Liver (tissue), 9 donors: ENCODE measurements around the gene TTC29. TPM values are rescaled to one million over a fixed set of nuclear protein-coding genes. Genes with fewer than 3 reads are reported as not detected.

Experiments
- DNase-seq: peaks from one replicate; pipeline ENCODE4 v3.0.0-alpha.2; 2017; ENCODE audit warnings: low spot score
- H3K27ac ChIP-seq, 2 donors: one replicate each; pipeline ENCODE4 v1.7.0; 2013; ENCODE audit warnings: inconsistent platforms in 2 of 2, low read length in 2 of 2, control low read depth in 1 of 2, low read depth in 1 of 2, mild to moderate bottlenecking in 1 of 2
- H3K27me3 ChIP-seq, 4 donors: one replicate each; pipeline versions ENCODE4 v1.6.1 to v1.7.0; 2013; ENCODE audit warnings: low read length in 3 of 4, inconsistent platforms in 1 of 4, mild to moderate bottlenecking in 1 of 4, moderate library complexity in 1 of 4; ENCODE audit not compliant: control insufficient read depth in 4 of 4, insufficient read depth in 4 of 4
- H3K36me3 ChIP-seq, 4 donors: one replicate each; pipeline versions ENCODE4 v1.6.1 to v1.7.0; 2013; ENCODE audit warnings: low read length in 3 of 4, mild to moderate bottlenecking in 3 of 4, low read depth in 1 of 4, moderate library complexity in 1 of 4; ENCODE audit not compliant: control insufficient read depth in 4 of 4, insufficient read depth in 3 of 4
- H3K4me1 ChIP-seq, 4 donors: one replicate each; pipeline versions ENCODE4 v1.6.1 to v1.7.0; 2013; ENCODE audit warnings: low read length in 3 of 4, mild to moderate bottlenecking in 3 of 4, moderate library complexity in 1 of 4; ENCODE audit not compliant: control insufficient read depth in 4 of 4, insufficient read depth in 4 of 4
- H3K4me3 ChIP-seq, 3 donors: one replicate each; pipeline versions ENCODE4 v1.6.1 to v1.7.0; 2013; ENCODE audit warnings: low read length in 3 of 3, control low read depth in 1 of 3, low read depth in 1 of 3, mild to moderate bottlenecking in 1 of 3
- H3K9ac ChIP-seq, 2 donors: one replicate each; pipeline ENCODE4 v1.7.0; 2013; ENCODE audit warnings: low read length in 2 of 2, mild to moderate bottlenecking in 2 of 2, moderate library complexity in 2 of 2, control low read depth in 1 of 2, low read depth in 1 of 2
- H3K9me3 ChIP-seq, 4 donors: one replicate each; pipeline versions ENCODE4 v1.6.1 to v1.7.0; 2013; ENCODE audit warnings: low read length in 3 of 4; ENCODE audit not compliant: control insufficient read depth in 4 of 4
- EGR1 ChIP-seq, 2 donors: IDR thresholded peaks; 2 replicates each; pipeline ENCODE4 v1.6.1; 2016 to 2018; ENCODE audit warnings: antibody characterized with exemption in 2 of 2, low read depth in 2 of 2
- FOXA1 ChIP-seq: IDR thresholded peaks from 2 replicates; pipeline ENCODE4 v1.6.1; 2016; ENCODE audit warnings: antibody characterized with exemption
- FOXA2 ChIP-seq: IDR thresholded peaks from 2 replicates; pipeline ENCODE4 v1.6.1; 2016; ENCODE audit warnings: antibody characterized with exemption
- GABPA ChIP-seq, 2 donors: IDR thresholded peaks in 1 of 2; conservative IDR thresholded peaks in 1 of 2; 2 replicates each; pipeline ENCODE4 v1.6.1; 2016; ENCODE audit warnings: antibody characterized with exemption in 2 of 2, mild to moderate bottlenecking in 1 of 2, moderate library complexity in 1 of 2
- HNF4A ChIP-seq, 2 donors: conservative IDR thresholded peaks; 2 replicates each; pipeline ENCODE4 v1.6.1; 2016; ENCODE audit warnings: antibody characterized with exemption in 2 of 2, mild to moderate bottlenecking in 2 of 2
- HNF4G ChIP-seq: IDR thresholded peaks from 2 replicates; pipeline ENCODE4 v1.6.1; 2016; ENCODE audit warnings: antibody characterized with exemption
- JUND ChIP-seq, 2 donors: IDR thresholded peaks; 2 replicates each; pipeline ENCODE4 v1.6.1; 2016; ENCODE audit warnings: antibody characterized with exemption in 2 of 2
- NR2F2 ChIP-seq: IDR thresholded peaks from 2 replicates; pipeline ENCODE4 v1.6.1; 2016; ENCODE audit warnings: antibody characterized with exemption
- RAD21 ChIP-seq, 2 donors: IDR thresholded peaks; 2 replicates each; pipeline ENCODE4 v1.6.1; 2016; ENCODE audit warnings: antibody characterized with exemption in 2 of 2, mild to moderate bottlenecking in 2 of 2
- REST ChIP-seq: IDR thresholded peaks from 2 replicates; pipeline ENCODE4 v1.6.1; 2016; ENCODE audit warnings: antibody characterized with exemption, mild to moderate bottlenecking
- RXRA ChIP-seq, 2 donors: IDR thresholded peaks; 2 replicates each; pipeline ENCODE4 v1.6.1; 2017 to 2018; ENCODE audit warnings: antibody characterized with exemption in 2 of 2, mild to moderate bottlenecking in 1 of 2
- SP1 ChIP-seq: IDR thresholded peaks from 2 replicates; pipeline ENCODE4 v1.6.1; 2018; ENCODE audit warnings: antibody characterized with exemption, mild to moderate bottlenecking
- TAF1 ChIP-seq: conservative IDR thresholded peaks from 2 replicates; pipeline ENCODE4 v1.6.1; 2016; ENCODE audit warnings: antibody characterized with exemption, mild to moderate bottlenecking
- YY1 ChIP-seq: IDR thresholded peaks from 2 replicates; pipeline ENCODE4 v1.6.1; 2016; ENCODE audit warnings: antibody characterized with exemption, mild to moderate bottlenecking
- WGBS: extraction: QIAGEN DNeasy Blood & Tissue Kit; methylation state at CpG from one replicate; pipeline ENCODE4 v1.1.7; 2013; 5-methylcytosine and 5-hydroxymethylcytosine counted together
- polyA plus RNA-seq, 2 donors: library from polyadenylated mRNA; stranded (reverse) in 1 of 2; unstranded in 1 of 2; fragments of 200-250 nt in 1 of 2; fragments of >200 nt in 1 of 2; fragmentation: Nextera tagmentation in 1 of 2; extraction: Ambion mirVana in 1 of 2; gene quantifications; one replicate each; pipeline versions ENCODE4 v1.2.1 to v1.2.3, GENCODE V29; 2013 to 2015
- total RNA-seq, 2 donors: library from RNA; depleted of rRNA; stranded (reverse); fragments of >200 nt; gene quantifications; one replicate each; pipeline ENCODE4 v1.2.3, GENCODE V29; 2014
- TF ChIP-seq, protein P1 (sequence below): IDR thresholded peaks from 2 replicates; pipeline ENCODE4 v1.6.1; 2016; ENCODE audit warnings: antibody characterized with exemption
- TF ChIP-seq, protein P2 (sequence below): IDR thresholded peaks from 2 replicates; pipeline ENCODE4 v1.6.1; 2016; ENCODE audit warnings: antibody characterized with exemption
- TF ChIP-seq, protein P3 (sequence below): fragments of 150-350 bp; IDR thresholded peaks from 2 replicates; pipeline ENCODE4 v1.5.1; 2017; ENCODE audit warnings: improper control_type of control experiment, low read depth, low read length; ENCODE audit not compliant: missing input control
- TF ChIP-seq, protein P4 (sequence below): IDR thresholded peaks from 2 replicates; pipeline ENCODE4 v1.6.1; 2016; ENCODE audit warnings: antibody characterized with exemption
- donor health status: healthy.
- donor health status: healthy.
- donor health status: healthy.
- donor health status: healthy.
- donor health status: healthy.

Gene TTC29
- total and polyA plus RNA-seq, 4 donors = not detected

DNA sequence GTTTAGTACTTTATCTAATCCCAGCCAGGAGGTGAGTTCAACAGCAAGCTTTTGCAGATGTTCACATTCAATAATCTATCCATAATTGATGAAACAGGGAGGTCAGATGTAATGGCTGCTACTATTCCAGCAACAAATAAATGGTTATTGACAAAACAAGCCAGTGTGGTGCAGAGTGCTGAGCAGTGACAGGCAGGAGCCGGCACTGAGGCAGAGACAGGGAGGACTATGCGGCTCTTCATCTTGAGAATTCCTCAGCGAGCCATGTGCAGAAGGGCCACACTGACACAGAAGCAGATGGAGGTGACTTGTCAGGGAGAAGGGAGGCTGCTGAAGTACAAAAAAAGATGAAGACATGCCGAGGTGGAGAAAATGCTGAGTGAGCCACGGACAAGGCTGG lies 98.3 kb downstream of the TTC29 start:
- Histone ChIP-seq H3K4me1 (no peaks in the 10 kb centered on the region), H3K27me3 (peaks cover 0 to 6% (median 0%) of the 10 kb centered on the region in 4 donors)
- DNase-seq = no peak

More for the DNA sequence above, 98.3 kb downstream of the TTC29 start:
- WGBS = 81% methylated on average over 5 of the region's 5 CpGs
- Histone ChIP-seq H3K9me3 (no peaks in the 10 kb centered on the region), H3K27ac (no peak overlapping the region), H3K9ac (no peak overlapping the region), H3K4me3 (no peak overlapping the region), H3K36me3 (no peaks in the 10 kb centered on the region)
- TF ChIP-seq FOXA1 = no peak
- TF ChIP-seq, protein P1, sequence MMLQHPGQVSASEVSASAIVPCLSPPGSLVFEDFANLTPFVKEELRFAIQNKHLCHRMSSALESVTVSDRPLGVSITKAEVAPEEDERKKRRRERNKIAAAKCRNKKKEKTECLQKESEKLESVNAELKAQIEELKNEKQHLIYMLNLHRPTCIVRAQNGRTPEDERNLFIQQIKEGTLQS = no peak
- TF ChIP-seq, protein P2, sequence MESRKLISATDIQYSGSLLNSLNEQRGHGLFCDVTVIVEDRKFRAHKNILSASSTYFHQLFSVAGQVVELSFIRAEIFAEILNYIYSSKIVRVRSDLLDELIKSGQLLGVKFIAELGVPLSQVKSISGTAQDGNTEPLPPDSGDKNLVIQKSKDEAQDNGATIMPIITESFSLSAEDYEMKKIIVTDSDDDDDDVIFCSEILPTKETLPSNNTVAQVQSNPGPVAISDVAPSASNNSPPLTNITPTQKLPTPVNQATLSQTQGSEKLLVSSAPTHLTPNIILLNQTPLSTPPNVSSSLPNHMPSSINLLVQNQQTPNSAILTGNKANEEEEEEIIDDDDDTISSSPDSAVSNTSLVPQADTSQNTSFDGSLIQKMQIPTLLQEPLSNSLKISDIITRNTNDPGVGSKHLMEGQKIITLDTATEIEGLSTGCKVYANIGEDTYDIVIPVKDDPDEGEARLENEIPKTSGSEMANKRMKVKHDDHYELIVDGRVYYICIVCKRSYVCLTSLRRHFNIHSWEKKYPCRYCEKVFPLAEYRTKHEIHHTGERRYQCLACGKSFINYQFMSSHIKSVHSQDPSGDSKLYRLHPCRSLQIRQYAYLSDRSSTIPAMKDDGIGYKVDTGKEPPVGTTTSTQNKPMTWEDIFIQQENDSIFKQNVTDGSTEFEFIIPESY = no peak
- no peak for TF ChIP-seq HNF4A (conservative IDR thresholded peaks at IDR 0.05)
- TF ChIP-seq TAF1 = no peak
- TF ChIP-seq SP1 = no peak
- TF ChIP-seq FOXA2 = no peak
- TF ChIP-seq RAD21 (IDR thresholded peaks at IDR 0.05) = no peak
- TF ChIP-seq EGR1 (IDR thresholded peaks at IDR 0.05; ENCODE audit: low read depth in 2 of 2) = no peak
- no peak for TF ChIP-seq HNF4G
- no peak for TF ChIP-seq REST
- TF ChIP-seq RXRA (IDR thresholded peaks at IDR 0.05) = no peak
- no peak for TF ChIP-seq GABPA (IDR thresholded peaks at IDR 0.05 in 1 of 2, conservative IDR thresholded peaks at IDR 0.05 in 1 of 2)
- no peak for TF ChIP-seq YY1
- TF ChIP-seq, protein P3, sequence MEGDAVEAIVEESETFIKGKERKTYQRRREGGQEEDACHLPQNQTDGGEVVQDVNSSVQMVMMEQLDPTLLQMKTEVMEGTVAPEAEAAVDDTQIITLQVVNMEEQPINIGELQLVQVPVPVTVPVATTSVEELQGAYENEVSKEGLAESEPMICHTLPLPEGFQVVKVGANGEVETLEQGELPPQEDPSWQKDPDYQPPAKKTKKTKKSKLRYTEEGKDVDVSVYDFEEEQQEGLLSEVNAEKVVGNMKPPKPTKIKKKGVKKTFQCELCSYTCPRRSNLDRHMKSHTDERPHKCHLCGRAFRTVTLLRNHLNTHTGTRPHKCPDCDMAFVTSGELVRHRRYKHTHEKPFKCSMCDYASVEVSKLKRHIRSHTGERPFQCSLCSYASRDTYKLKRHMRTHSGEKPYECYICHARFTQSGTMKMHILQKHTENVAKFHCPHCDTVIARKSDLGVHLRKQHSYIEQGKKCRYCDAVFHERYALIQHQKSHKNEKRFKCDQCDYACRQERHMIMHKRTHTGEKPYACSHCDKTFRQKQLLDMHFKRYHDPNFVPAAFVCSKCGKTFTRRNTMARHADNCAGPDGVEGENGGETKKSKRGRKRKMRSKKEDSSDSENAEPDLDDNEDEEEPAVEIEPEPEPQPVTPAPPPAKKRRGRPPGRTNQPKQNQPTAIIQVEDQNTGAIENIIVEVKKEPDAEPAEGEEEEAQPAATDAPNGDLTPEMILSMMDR = no peak
- TF ChIP-seq JUND (IDR thresholded peaks at IDR 0.05) = no peak
- no peak for TF ChIP-seq NR2F2
- TF ChIP-seq, protein P4, sequence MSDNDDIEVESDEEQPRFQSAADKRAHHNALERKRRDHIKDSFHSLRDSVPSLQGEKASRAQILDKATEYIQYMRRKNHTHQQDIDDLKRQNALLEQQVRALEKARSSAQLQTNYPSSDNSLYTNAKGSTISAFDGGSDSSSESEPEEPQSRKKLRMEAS = no peak
